Smooth muscle cell (in vitro differentiated cells): Measurements from ENCODE around the gene CASZ1. TPM values are rescaled to one million over a fixed set of nuclear protein-coding genes. Genes with fewer than 3 reads are reported as not detected.

Source experiments
- DNase-seq: peaks from one replicate; lab custom pipeline; 2025; ENCODE audit not compliant: unreplicated experiment; lab: John Stamatoyannopoulos, UW
- H2AFZ ChIP-seq: fragments of 200-600 bp; sonication (generic); 2 replicates; pipeline ENCODE4 v1.6.0; 2016; ENCODE audit warnings: antibody characterized with exemption, low read depth, mild to moderate bottlenecking
- H3F3A ChIP-seq: fragments of 200-600 bp; sonication (generic); 2 replicates; pipeline ENCODE4 v1.6.0; 2017; ENCODE audit warnings: antibody characterized with exemption, low read depth
- H3K27ac ChIP-seq: fragments of 200-600 bp; sonication (generic); 2 replicates; pipeline ENCODE4 v1.5.1; 2016; ENCODE audit warnings: low read depth, mild to moderate bottlenecking
- H3K27me3 ChIP-seq: fragments of 200-600 bp; sonication (generic); 2 replicates; pipeline ENCODE4 v1.6.1; 2016; ENCODE audit warnings: low read depth, mild to moderate bottlenecking
- H3K36me3 ChIP-seq: fragments of 200-600 bp; sonication (generic); 2 replicates; pipeline ENCODE4 v1.5.1; 2016; ENCODE audit warnings: low read depth
- H3K4me1 ChIP-seq: fragments of 200-600 bp; sonication (generic); 2 replicates; pipeline ENCODE4 v1.5.1; 2016; ENCODE audit warnings: low read depth
- H3K4me2 ChIP-seq: fragments of 200-600 bp; sonication (generic); 2 replicates; pipeline ENCODE4 v1.6.0; 2016; ENCODE audit warnings: mild to moderate bottlenecking
- H3K4me3 ChIP-seq: fragments of 200-600 bp; sonication (generic); 2 replicates; pipeline ENCODE4 v1.5.1; 2016; ENCODE audit warnings: mild to moderate bottlenecking
- H3K79me2 ChIP-seq: fragments of 200-600 bp; sonication (generic); 2 replicates; pipeline ENCODE4 v1.6.0; 2016; ENCODE audit warnings: low read depth, mild to moderate bottlenecking
- H3K9ac ChIP-seq: fragments of 200-600 bp; sonication (generic); 2 replicates; pipeline ENCODE4 v1.6.0; 2016; ENCODE audit warnings: low read depth
- H3K9me3 ChIP-seq: fragments of 200-600 bp; sonication (generic); replicated peaks from 2 replicates; pipeline ENCODE4 v1.5.1; 2016; ENCODE audit warnings: low read depth
- H4K20me1 ChIP-seq: fragments of 200-600 bp; sonication (generic); 2 replicates; pipeline ENCODE4 v1.6.0; 2016; ENCODE audit warnings: low read depth
- WGBS: methylation state at CpG from one replicate; pipeline ENCODE4 v1.1.7; 2016; ENCODE audit warnings: low lambda C conversion rate; 5-methylcytosine and 5-hydroxymethylcytosine counted together
- polyA plus RNA-seq: library from polyadenylated mRNA; unstranded; fragments of >200 nt; fragmentation: Nextera tagmentation; extraction: Ambion mirVana; gene quantifications from 2 replicates; pipeline ENCODE4 v1.2.1, GENCODE V29; 2016
- total RNA-seq: library from RNA; depleted of rRNA; stranded (reverse); fragments of >200 nt; gene quantifications from 2 replicates; pipeline ENCODE4 v1.2.3, GENCODE V29; 2014
- TF ChIP-seq, protein P1 (sequence below): fragments of 200-600 bp; sonication (generic); IDR thresholded peaks from 2 replicates; pipeline ENCODE4 v1.5.1; 2017; ENCODE audit warnings: borderline replicate concordance, mild to moderate bottlenecking, antibody characterized with exemption; ENCODE audit not compliant: insufficient read depth, poor library complexity, severe bottlenecking

CASZ1 gene
- total and polyA plus RNA-seq, 2 experiments from 2014 or later, result 0.70 to 1.9 TPM

DNA sequence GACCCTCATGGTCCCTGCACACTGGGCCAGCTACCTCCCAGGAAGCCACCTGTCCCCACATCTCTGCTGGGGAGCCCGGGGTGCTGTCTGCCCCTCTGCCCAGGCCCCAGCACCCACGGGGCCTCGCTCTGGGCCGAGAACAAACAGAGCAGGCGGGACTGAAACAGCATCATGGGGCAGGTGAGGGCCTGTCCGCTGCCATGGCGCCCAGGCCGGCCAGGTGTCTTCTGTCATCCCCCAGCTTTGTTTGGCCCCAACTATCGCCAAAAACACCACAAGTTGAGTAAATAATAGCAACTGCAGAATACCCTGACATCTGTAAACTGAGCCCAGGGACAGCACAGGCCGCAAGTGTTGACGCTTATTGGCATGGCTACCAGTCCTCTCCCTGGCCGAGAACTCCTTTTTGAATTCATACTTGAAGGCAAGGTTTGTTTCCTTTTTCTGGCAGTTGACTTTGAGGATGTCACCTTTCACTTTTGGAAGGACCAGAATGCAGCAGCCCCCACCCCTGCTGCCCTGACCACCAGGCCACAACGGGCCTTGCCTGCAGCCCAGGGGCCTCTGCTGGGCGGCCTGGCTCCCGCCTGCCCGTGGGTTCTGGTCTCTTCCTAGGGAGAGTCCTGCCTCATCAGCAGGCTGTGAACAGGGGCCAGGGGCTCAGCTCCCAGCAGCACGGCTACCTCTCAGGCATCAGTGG, 152.7 kb downstream of the CASZ1 start:
- Histone ChIP-seq H2AFZ (no peak overlapping the region), H3K4me3 (no peak overlapping the region), H3K9ac (no peak overlapping the region), H3K36me3 (no peaks in the 10 kb centered on the region), H3F3A (no peaks in the 10 kb centered on the region), H3K4me1 (no peaks in the 10 kb centered on the region), H3K27me3 (peaks cover 5% of the 10 kb centered on the region), H3K9me3 (no peaks in the 10 kb centered on the region), H4K20me1 (no peaks in the 10 kb centered on the region), H3K4me2 (no peak overlapping the region), H3K79me2 (no peaks in the 10 kb centered on the region), H3K27ac (no peak overlapping the region)
- TF ChIP-seq, protein P1, sequence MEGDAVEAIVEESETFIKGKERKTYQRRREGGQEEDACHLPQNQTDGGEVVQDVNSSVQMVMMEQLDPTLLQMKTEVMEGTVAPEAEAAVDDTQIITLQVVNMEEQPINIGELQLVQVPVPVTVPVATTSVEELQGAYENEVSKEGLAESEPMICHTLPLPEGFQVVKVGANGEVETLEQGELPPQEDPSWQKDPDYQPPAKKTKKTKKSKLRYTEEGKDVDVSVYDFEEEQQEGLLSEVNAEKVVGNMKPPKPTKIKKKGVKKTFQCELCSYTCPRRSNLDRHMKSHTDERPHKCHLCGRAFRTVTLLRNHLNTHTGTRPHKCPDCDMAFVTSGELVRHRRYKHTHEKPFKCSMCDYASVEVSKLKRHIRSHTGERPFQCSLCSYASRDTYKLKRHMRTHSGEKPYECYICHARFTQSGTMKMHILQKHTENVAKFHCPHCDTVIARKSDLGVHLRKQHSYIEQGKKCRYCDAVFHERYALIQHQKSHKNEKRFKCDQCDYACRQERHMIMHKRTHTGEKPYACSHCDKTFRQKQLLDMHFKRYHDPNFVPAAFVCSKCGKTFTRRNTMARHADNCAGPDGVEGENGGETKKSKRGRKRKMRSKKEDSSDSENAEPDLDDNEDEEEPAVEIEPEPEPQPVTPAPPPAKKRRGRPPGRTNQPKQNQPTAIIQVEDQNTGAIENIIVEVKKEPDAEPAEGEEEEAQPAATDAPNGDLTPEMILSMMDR, result no peak
- DNase-seq, result no peak
- WGBS, result 91% methylated on average over 17 of the region's 17 CpGs

DNA sequence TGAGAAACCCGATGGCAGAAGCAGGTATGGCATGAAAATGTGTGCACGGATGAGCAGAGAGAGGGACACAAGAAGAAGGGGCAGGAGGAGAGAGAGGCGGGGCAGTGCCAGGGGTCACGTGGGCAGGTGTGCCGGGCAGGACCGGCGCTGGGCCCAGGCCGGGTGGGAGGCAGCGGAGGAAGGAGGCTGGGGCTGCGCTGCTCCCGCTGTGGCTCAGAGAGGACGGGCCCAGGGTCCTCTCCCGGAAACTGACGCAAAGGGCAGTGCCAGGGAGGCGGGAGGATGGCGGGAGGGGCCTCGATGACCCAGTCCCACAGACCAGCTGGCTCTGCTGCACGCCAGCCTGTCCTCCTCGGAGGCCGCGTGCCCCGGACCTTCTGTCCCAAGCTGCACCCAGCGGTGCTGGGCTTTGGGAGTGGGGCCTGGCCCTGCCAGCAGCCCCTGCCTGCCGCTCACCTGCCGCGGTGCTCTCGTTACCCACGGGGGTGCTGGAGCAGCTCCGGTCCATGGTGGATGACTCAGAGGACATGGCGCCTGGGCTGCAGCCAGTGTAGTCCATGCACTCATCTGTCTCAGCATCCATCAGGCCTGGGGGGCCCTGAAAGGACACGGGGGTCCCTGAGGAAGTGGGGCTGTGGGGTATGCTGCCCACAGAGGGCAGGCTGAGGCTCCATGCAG, 153.9 kb downstream of the CASZ1 start:
- Histone ChIP-seq H2AFZ (no peak overlapping the region), H3K4me1 (peaks cover 6% of the 10 kb centered on the region), H3K36me3 (no peaks in the 10 kb centered on the region), H3K9me3 (no peaks in the 10 kb centered on the region), H3F3A (no peaks in the 10 kb centered on the region), H3K27me3 (peaks cover 15% of the 10 kb centered on the region), H3K9ac (no peak overlapping the region), H3K4me3 (no peak overlapping the region), H3K79me2 (no peaks in the 10 kb centered on the region), H3K27ac (no peak overlapping the region), H4K20me1 (no peaks in the 10 kb centered on the region), H3K4me2 (no peak overlapping the region)
- no peak for DNase-seq
- WGBS, result 89% methylated on average over 26 of the region's 31 CpGs
- TF ChIP-seq, protein P1, result no peak

DNA sequence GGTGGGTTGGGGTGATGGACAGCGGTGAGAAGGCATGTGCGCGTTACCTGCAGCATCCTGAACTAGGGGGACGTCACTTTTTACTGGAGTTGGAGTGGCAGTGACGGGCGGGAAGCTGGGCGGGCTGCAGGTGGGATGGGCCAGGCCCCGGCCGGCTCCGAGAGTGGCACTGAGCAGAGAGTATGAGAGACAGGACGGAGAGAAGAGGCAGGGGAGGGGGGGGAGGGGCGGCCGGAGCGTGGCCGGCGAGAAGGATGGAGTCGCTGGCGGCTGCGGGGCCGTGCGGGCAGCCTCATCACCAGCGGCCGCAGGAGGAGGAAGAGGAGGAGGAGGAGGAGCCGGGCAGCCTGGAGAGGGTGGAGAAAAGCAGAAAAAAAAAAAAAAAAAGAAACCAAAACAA, 154.5 kb downstream of the CASZ1 start:
- no peaks in the 10 kb centered on the region for H4K20me1 ChIP-seq
- no peak overlapping the region for H3K4me2 ChIP-seq
- DNase-seq, result no peak
- peaks cover 18% of the 10 kb centered on the region for H3K27me3 ChIP-seq
- H3K36me3 ChIP-seq, result no peaks in the 10 kb centered on the region
- no peak overlapping the region for H2AFZ ChIP-seq
- TF ChIP-seq, protein P1, result no peak
- H3K9ac ChIP-seq, result no peak overlapping the region
- 100% methylated on average over 3 of the region's 24 CpGs for WGBS
- H3K79me2 ChIP-seq, result no peaks in the 10 kb centered on the region
- no peaks in the 10 kb centered on the region for H3F3A ChIP-seq
- no peak overlapping the region for H3K27ac ChIP-seq
- H3K4me1 ChIP-seq, result peaks cover 6% of the 10 kb centered on the region
- no peak overlapping the region for H3K4me3 ChIP-seq
- no peaks in the 10 kb centered on the region for H3K9me3 ChIP-seq
